Endothelial cell of umbilical vein (primary cell): ENCODE data around the gene TM4SF4. TPM values are rescaled to one million over a fixed set of nuclear protein-coding genes. Genes with fewer than 3 reads are reported as not detected.

Experiments used
- BruUV-seq: library from RNA; stranded (reverse); fragments of 400-500 nt; replicated peaks from 2 replicates; lab custom pipeline; 2021; lab: Mats Ljungman, UMichigan
- CTCF ChIA-PET: fragments of 300-600, 350-600 bp; sonication (Branson Sonifier 250); formaldehyde crosslinking; loops from one replicate; lab custom pipeline; 2021; ENCODE audit warnings: antibody characterized with exemption, inconsistent platforms; lab: Charles Lee
- POLR2A ChIA-PET: fragments of 300-600, 350-600 bp; sonication (Branson Sonifier 250); formaldehyde crosslinking; loops from one replicate; lab custom pipeline; 2021; ENCODE audit warnings: antibody characterized with exemption, inconsistent platforms; lab: Charles Lee
- DNase-seq: peaks from one replicate; pipeline ENCODE4 v3.0.0-alpha.2; 2011; ENCODE audit warnings: low read depth, low spot score
- FAIRE-seq: peaks from 2 replicates; lab custom pipeline; 2011; peaks lifted over from hg19 to GRCh38; lab: Jason Lieb, UNC
- H2AFZ ChIP-seq: 2 replicates; pipeline ENCODE4 v1.6.0; 2012; ENCODE audit warnings: low read depth, low read length, control low read depth, inconsistent platforms
- H3K27ac ChIP-seq: 2 replicates; pipeline ENCODE4 v1.5.1; 2011; ENCODE audit warnings: low read depth, mild to moderate bottlenecking, control low read depth, low read length, moderate library complexity; ENCODE audit not compliant: insufficient read depth
- H3K27me3 ChIP-seq, 2 experiments: 2 replicates each; pipeline versions ENCODE4 v1.6.0 to v1.6.1; 2011; ENCODE audit warnings: low read length in 2 of 2, mixed read lengths in 1 of 2; ENCODE audit not compliant: control insufficient read depth in 2 of 2, insufficient read depth in 2 of 2
- H3K36me3 ChIP-seq, 2 experiments: 2 replicates in 1 of 2; 3 replicates in 1 of 2; pipeline ENCODE4 v1.5.1; 2011; ENCODE audit warnings: low read length in 2 of 2, mild to moderate bottlenecking in 1 of 2, moderate library complexity in 1 of 2; ENCODE audit not compliant: control insufficient read depth in 2 of 2, insufficient read depth in 2 of 2; ENCODE audit errors: extremely low read depth in 1 of 2
- H3K4me1 ChIP-seq: 3 replicates; pipeline ENCODE4 v1.5.1; 2011; ENCODE audit warnings: mild to moderate bottlenecking, low read length; ENCODE audit not compliant: control insufficient read depth, insufficient read depth; ENCODE audit errors: extremely low read depth
- H3K4me2 ChIP-seq: 2 replicates; pipeline ENCODE4 v1.6.1; 2011; ENCODE audit warnings: low read length, control low read depth, mixed read lengths; ENCODE audit not compliant: insufficient read depth
- H3K4me3 ChIP-seq, 3 experiments: fragments of 200-600 bp in 1 of 3; sonication (generic), shearing (Covaris generic) in 1 of 3; replicated peaks in 1 of 3; 2 replicates each; pipeline ENCODE4 v1.5.1; 2011 to 2016; ENCODE audit warnings: control low read depth in 3 of 3, low read length in 3 of 3, mild to moderate bottlenecking in 2 of 3, inconsistent platforms in 1 of 3, low read depth in 1 of 3, moderate library complexity in 1 of 3; ENCODE audit not compliant: insufficient read depth in 1 of 3
- H3K79me2 ChIP-seq: 2 replicates; pipeline ENCODE4 v1.6.0; 2012; ENCODE audit warnings: low read length, inconsistent platforms; ENCODE audit not compliant: control insufficient read depth, insufficient read depth
- H3K9ac ChIP-seq: replicated peaks from 2 replicates; pipeline ENCODE3; 2011; ENCODE audit warnings: low read length, control low read depth; ENCODE audit not compliant: insufficient read depth; ENCODE audit errors: extremely low read depth
- H3K9me1 ChIP-seq: replicated peaks from 3 replicates; pipeline ENCODE4 v1.6.0; 2011; ENCODE audit warnings: mild to moderate bottlenecking, low read length; ENCODE audit not compliant: control insufficient read depth, insufficient read depth; ENCODE audit errors: extremely low read depth
- H3K9me3 ChIP-seq: replicated peaks from 2 replicates; pipeline ENCODE4 v1.5.1; 2012; ENCODE audit warnings: low read length, inconsistent platforms; ENCODE audit not compliant: control insufficient read depth, insufficient read depth
- H4K20me1 ChIP-seq: replicated peaks from 2 replicates; pipeline ENCODE3; 2011; ENCODE audit warnings: mild to moderate bottlenecking, low read length; ENCODE audit not compliant: control insufficient read depth, insufficient read depth; ENCODE audit errors: extremely low read depth
- EZH2 ChIP-seq: IDR thresholded peaks from 2 replicates; pipeline ENCODE4 v1.6.1; 2012; ENCODE audit warnings: borderline replicate concordance, low read depth, mild to moderate bottlenecking, moderate library complexity, low read length, inconsistent platforms; ENCODE audit not compliant: severe bottlenecking
- FOS ChIP-seq: IDR thresholded peaks from 2 replicates; pipeline ENCODE4 v1.6.1; 2011; ENCODE audit warnings: mild to moderate bottlenecking, low read length, moderate library complexity, borderline replicate concordance; ENCODE audit not compliant: insufficient read depth
- GATA2 ChIP-seq: IDR thresholded peaks from 2 replicates; pipeline ENCODE4 v1.7.0; 2011; ENCODE audit warnings: low read depth, mild to moderate bottlenecking, moderate library complexity, mixed read lengths, low read length; ENCODE audit not compliant: insufficient read length, insufficient read depth
- JUN ChIP-seq: IDR thresholded peaks from 2 replicates; pipeline ENCODE4 v1.6.1; 2011; ENCODE audit warnings: borderline replicate concordance, low read depth; ENCODE audit not compliant: insufficient read length, insufficient read depth
- MYC ChIP-seq: IDR thresholded peaks from one replicate; pipeline ENCODE4 v1.6.1; 2011; ENCODE audit warnings: mild to moderate bottlenecking, low read depth, low read length
- POLR2A ChIP-seq: IDR thresholded peaks from 2 replicates; pipeline ENCODE4 v1.6.1; 2012; ENCODE audit warnings: low read depth, mild to moderate bottlenecking, control low read depth, low read length
- POLR2AphosphoS5 ChIP-seq: IDR thresholded peaks from 2 replicates; pipeline ENCODE4 v1.6.1; 2012; ENCODE audit warnings: low read depth, mild to moderate bottlenecking, control low read depth, low read length, moderate library complexity; ENCODE audit not compliant: insufficient read depth
- dilution Hi-C: fragments of 300-500 bp; cut with MboI; formaldehyde crosslinking; loops from one replicate; pipeline ENCODE4 v1.15.0; 2019; ENCODE audit warnings: low sequenced_read_pairs; ENCODE audit not compliant: extremely low pct_ligation_motif_present
- intact Hi-C: fragments of 100-400 bp; cut with micrococcal nuclease; formaldehyde crosslinking; loops from one replicate; pipeline ENCODE4 v1.10.0; 2022
- polyA plus RNA-seq, 4 experiments: library from polyadenylated mRNA; depleted of rRNA in 3 of 4; stranded (reverse) in 3 of 4; unstranded in 1 of 4; fragments of >200 nt; gene quantifications; 2 replicates each; pipeline versions ENCODE4 v1.2.1 to v1.2.3, GENCODE V29; 2011 to 2012; ENCODE audit warnings: missing spikeins in 1 of 4
- total RNA-seq: library from RNA; stranded (reverse); gene quantifications from 2 replicates; pipeline ENCODE4 v1.2.3, GENCODE V29; 2021
- TF ChIP-seq, protein P1 (sequence below): IDR thresholded peaks from 2 replicates; pipeline ENCODE4 v1.6.1; 2011; ENCODE audit not compliant: insufficient read depth, insufficient read length
- TF ChIP-seq, protein P2 (sequence below), 2 donors: IDR thresholded peaks; 1 replicate in 1 of 2; 2 replicates in 1 of 2; pipeline ENCODE4 v1.5.1; 2011; ENCODE audit warnings: low read length in 2 of 2, mild to moderate bottlenecking in 2 of 2, moderate library complexity in 2 of 2, control low read depth in 1 of 2, inconsistent platforms in 1 of 2, low read depth in 1 of 2; ENCODE audit not compliant: insufficient read depth in 1 of 2; ENCODE audit errors: extremely low read depth in 1 of 2

Gene TM4SF4
- total and polyA plus RNA-seq, 2 donors (not counting 3 experiments of a cell fraction or from before 2014, with no cell fraction given): not detected

- BruUV-seq: no TSS peak
- H4K20me1 ChIP-seq: no peaks in the 10 kb centered on the region
- FAIRE-seq: peak; percentile 86
- H3K4me1 ChIP-seq: peaks cover 16% of the 10 kb centered on the region
- intact Hi-C loops (loop anchor here (5.0 kb wide), 1 partner anchor 41 kb away; no protein-coding TSS in a partner anchor), dilution Hi-C loops (no loop called here)
- TF ChIP-seq, protein P1, sequence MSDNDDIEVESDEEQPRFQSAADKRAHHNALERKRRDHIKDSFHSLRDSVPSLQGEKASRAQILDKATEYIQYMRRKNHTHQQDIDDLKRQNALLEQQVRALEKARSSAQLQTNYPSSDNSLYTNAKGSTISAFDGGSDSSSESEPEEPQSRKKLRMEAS: no peak
- TF ChIP-seq, protein P2, sequence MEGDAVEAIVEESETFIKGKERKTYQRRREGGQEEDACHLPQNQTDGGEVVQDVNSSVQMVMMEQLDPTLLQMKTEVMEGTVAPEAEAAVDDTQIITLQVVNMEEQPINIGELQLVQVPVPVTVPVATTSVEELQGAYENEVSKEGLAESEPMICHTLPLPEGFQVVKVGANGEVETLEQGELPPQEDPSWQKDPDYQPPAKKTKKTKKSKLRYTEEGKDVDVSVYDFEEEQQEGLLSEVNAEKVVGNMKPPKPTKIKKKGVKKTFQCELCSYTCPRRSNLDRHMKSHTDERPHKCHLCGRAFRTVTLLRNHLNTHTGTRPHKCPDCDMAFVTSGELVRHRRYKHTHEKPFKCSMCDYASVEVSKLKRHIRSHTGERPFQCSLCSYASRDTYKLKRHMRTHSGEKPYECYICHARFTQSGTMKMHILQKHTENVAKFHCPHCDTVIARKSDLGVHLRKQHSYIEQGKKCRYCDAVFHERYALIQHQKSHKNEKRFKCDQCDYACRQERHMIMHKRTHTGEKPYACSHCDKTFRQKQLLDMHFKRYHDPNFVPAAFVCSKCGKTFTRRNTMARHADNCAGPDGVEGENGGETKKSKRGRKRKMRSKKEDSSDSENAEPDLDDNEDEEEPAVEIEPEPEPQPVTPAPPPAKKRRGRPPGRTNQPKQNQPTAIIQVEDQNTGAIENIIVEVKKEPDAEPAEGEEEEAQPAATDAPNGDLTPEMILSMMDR (IDR thresholded peaks at IDR 0.05; ENCODE audit: extremely low read depth in 1 of 2, insufficient read depth in 1 of 2, low read depth in 1 of 2, low read length in 2 of 2): no peak
- TF ChIP-seq GATA2 (no peak), EZH2 (no peak), POLR2A (no peak), JUN (peak; percentile 55), MYC (no peak), POLR2AphosphoS5 (no peak), FOS (peak; percentile 62)
- no peaks in the 10 kb centered on the region for H3K27me3 ChIP-seq
- H3K9ac ChIP-seq: no peak overlapping the region
- ChIA-PET CTCF (interaction anchor here (1.0 to 1.7 kb wide), 4 partner anchors 11 to 32 kb away, joined by 3 to 5 read pairs (median 4); no protein-coding TSS in a partner anchor), POLR2A (no interaction called here)
- no peaks in the 10 kb centered on the region for H3K36me3 ChIP-seq
- H3K27ac ChIP-seq: no peak overlapping the region
- peak overlapping the region; percentile 38 for H3K4me2 ChIP-seq
- H2AFZ ChIP-seq: no peak overlapping the region
- no peaks in the 10 kb centered on the region for H3K9me1 ChIP-seq
- H3K79me2 ChIP-seq: no peaks in the 10 kb centered on the region
- peak; percentile 77 for DNase-seq
- no peak overlapping the region for H3K4me3 ChIP-seq
- no peaks in the 10 kb centered on the region for H3K9me3 ChIP-seq
Observed at GRCh38 chr3:149442851-149443544, 31.5 kb upstream of the TM4SF4 start.
